H1 (cell line): ENCODE data around the gene ALKAL2. TPM values are rescaled to one million over a fixed set of nuclear protein-coding genes. Genes with fewer than 3 reads are reported as not detected.

Experiments used
- CTCF ChIA-PET: fragments of 300-600 bp; sonication (Branson Sonifier 250); formaldehyde crosslinking; loops from one replicate; lab custom pipeline; 2021; ENCODE audit not compliant: partially characterized antibody; lab: Charles Lee
- POLR2A ChIA-PET: fragments of 300-600 bp; sonication (Branson Sonifier 250); formaldehyde crosslinking; loops from one replicate; lab custom pipeline; 2021; ENCODE audit warnings: inconsistent platforms; ENCODE audit not compliant: partially characterized antibody; lab: Charles Lee
- DNase-seq, 2 experiments: peaks; one replicate each; pipeline versions ENCODE4 v3.0.0 to v3.0.0-alpha.2; 2010 to 2022; ENCODE audit warnings: low spot score in 2 of 2, low read depth in 1 of 2, mixed read lengths in 1 of 2
- FAIRE-seq: peaks from 2 replicates; lab custom pipeline; 2011; peaks lifted over from hg19 to GRCh38; lab: Jason Lieb, UNC
- H2AFZ ChIP-seq: 2 replicates; pipeline ENCODE4 v1.8.1; 2012; ENCODE audit warnings: low read length, inconsistent platforms
- H2AK5ac ChIP-seq: 2 replicates; pipeline ENCODE4 v1.6.1; 2013; ENCODE audit warnings: low read depth, low read length
- H2BK120ac ChIP-seq: replicated peaks from 2 replicates; pipeline ENCODE3; 2013; ENCODE audit warnings: low read depth, low read length, inconsistent platforms
- H2BK12ac ChIP-seq: 2 replicates; pipeline ENCODE4 v1.6.1; 2013; ENCODE audit warnings: low read depth, low read length
- H2BK15ac ChIP-seq: 2 replicates; pipeline ENCODE4 v1.6.1; 2013; ENCODE audit warnings: low read length
- H2BK20ac ChIP-seq: 2 replicates; pipeline ENCODE4 v1.6.1; 2013; ENCODE audit warnings: low read length
- H2BK5ac ChIP-seq: 2 replicates; pipeline ENCODE4 v1.6.1; 2013; ENCODE audit warnings: low read depth, low read length
- H3K14ac ChIP-seq: 2 replicates; pipeline ENCODE4 v1.6.1; 2013; ENCODE audit warnings: inconsistent platforms; ENCODE audit not compliant: insufficient read length
- H3K18ac ChIP-seq: 2 replicates; pipeline ENCODE4 v1.6.1; 2013; ENCODE audit warnings: low read length; ENCODE audit errors: extremely low read depth
- H3K23ac ChIP-seq: 2 replicates; pipeline ENCODE4 v1.6.1; 2013; ENCODE audit warnings: inconsistent platforms; ENCODE audit not compliant: insufficient read length
- H3K23me2 ChIP-seq: 2 replicates; pipeline ENCODE4 v1.6.1; 2013; ENCODE audit warnings: low read depth, low read length
- H3K27ac ChIP-seq: 2 replicates; pipeline ENCODE4 v1.6.1; 2011; ENCODE audit warnings: low read depth, low read length, inconsistent platforms
- H3K27me3 ChIP-seq, 4 experiments: replicated peaks in 1 of 4; 1 replicate in 1 of 4; 2 replicates in 3 of 4; pipeline versions ENCODE4 v1.6.1 to v1.8.1; 2011 to 2013; ENCODE audit warnings: low read length in 3 of 4, mild to moderate bottlenecking in 3 of 4, inconsistent platforms in 2 of 4, mixed read lengths in 2 of 4, moderate library complexity in 1 of 4; ENCODE audit not compliant: control insufficient read depth in 3 of 4, insufficient read depth in 3 of 4; ENCODE audit errors: extremely low read depth in 1 of 4
- H3K36me3 ChIP-seq, 4 experiments: 2 replicates each; pipeline versions ENCODE4 v1.6.1 to v1.8.1; 2011 to 2013; ENCODE audit warnings: mild to moderate bottlenecking in 4 of 4, low read length in 3 of 4, moderate library complexity in 2 of 4, control low read depth in 1 of 4, inconsistent platforms in 1 of 4; ENCODE audit not compliant: insufficient read depth in 4 of 4, control insufficient read depth in 2 of 4
- H3K4ac ChIP-seq: replicated peaks from 2 replicates; pipeline ENCODE3; 2013; ENCODE audit warnings: low read length, low read depth, mixed read lengths, inconsistent platforms; ENCODE audit not compliant: insufficient read length
- H3K4me1 ChIP-seq, 4 experiments: replicated peaks in 1 of 4; 1 replicate in 1 of 4; 2 replicates in 3 of 4; pipeline versions ENCODE4 v1.6.1 to v1.8.1; 2011 to 2013; ENCODE audit warnings: low read length in 3 of 4, inconsistent platforms in 2 of 4, mixed read lengths in 1 of 4; ENCODE audit not compliant: insufficient read depth in 4 of 4, control insufficient read depth in 3 of 4
- H3K4me2 ChIP-seq, 2 experiments: 2 replicates each; pipeline versions ENCODE4 v1.6.1 to v1.8.1; 2011 to 2013; ENCODE audit warnings: low read depth in 2 of 2, low read length in 2 of 2, control low read depth in 1 of 2, inconsistent platforms in 1 of 2, mild to moderate bottlenecking in 1 of 2; ENCODE audit not compliant: insufficient read depth in 1 of 2
- H3K4me3 ChIP-seq, 4 experiments: fragments of 200-600, 300-600 bp in 1 of 4; sonication (generic), shearing (Covaris generic), sonication (Bioruptor Twin) in 1 of 4; 2 replicates each; pipeline versions ENCODE4 v1.5.1 to v1.8.1; 2011 to 2016; ENCODE audit warnings: low read length in 4 of 4, low read depth in 3 of 4, control low read depth in 2 of 4, inconsistent platforms in 2 of 4, mild to moderate bottlenecking in 2 of 4, mixed read lengths in 1 of 4, moderate library complexity in 1 of 4; ENCODE audit not compliant: insufficient read depth in 2 of 4; ENCODE audit errors: extremely low read depth in 1 of 4
- H3K56ac ChIP-seq: replicated peaks from 2 replicates; pipeline ENCODE3; 2013; ENCODE audit warnings: low read depth, mild to moderate bottlenecking, mixed read lengths, low read length, inconsistent platforms; ENCODE audit not compliant: insufficient read length
- H3K79me1 ChIP-seq: 2 replicates; pipeline ENCODE4 v1.6.1; 2013; ENCODE audit warnings: low read depth, low read length, control low read depth
- H3K79me2 ChIP-seq, 2 experiments: 2 replicates each; pipeline versions ENCODE4 v1.6.1 to v1.8.1; 2012 to 2013; ENCODE audit warnings: low read length in 2 of 2, mild to moderate bottlenecking in 2 of 2, inconsistent platforms in 1 of 2; ENCODE audit not compliant: insufficient read depth in 2 of 2, control insufficient read depth in 1 of 2
- H3K9ac ChIP-seq, 4 experiments: replicated peaks in 1 of 4; 1 replicate in 1 of 4; 2 replicates in 3 of 4; pipeline versions ENCODE4 v1.6.1 to v1.8.1; 2011 to 2013; ENCODE audit warnings: low read depth in 3 of 4, low read length in 3 of 4, control low read depth in 2 of 4, mild to moderate bottlenecking in 2 of 4, moderate library complexity in 2 of 4, inconsistent platforms in 1 of 4; ENCODE audit errors: extremely low read depth in 1 of 4
- H3K9me3 ChIP-seq, 2 experiments: 2 replicates each; pipeline versions ENCODE4 v1.6.1 to v1.8.1; 2012 to 2013; ENCODE audit warnings: mild to moderate bottlenecking in 2 of 2, moderate library complexity in 2 of 2, control low read depth in 1 of 2, inconsistent platforms in 1 of 2, low read depth in 1 of 2, low read length in 1 of 2, mixed read lengths in 1 of 2; ENCODE audit not compliant: insufficient read depth in 2 of 2
- H4K20me1 ChIP-seq, 2 experiments: replicated peaks in 1 of 2; 2 replicates each; pipeline versions ENCODE3 to v1.8.1; 2011 to 2013; ENCODE audit warnings: inconsistent platforms in 2 of 2, low read length in 2 of 2, mild to moderate bottlenecking in 1 of 2; ENCODE audit not compliant: insufficient read depth in 2 of 2, control insufficient read depth in 1 of 2
- H4K5ac ChIP-seq: 2 replicates; pipeline ENCODE4 v1.6.1; 2013; ENCODE audit warnings: low read length, low read depth, mixed read lengths, inconsistent platforms; ENCODE audit not compliant: insufficient read length
- H4K8ac ChIP-seq: 2 replicates; pipeline ENCODE4 v1.8.0; 2013; ENCODE audit warnings: mild to moderate bottlenecking, moderate library complexity, low read length, inconsistent platforms; ENCODE audit not compliant: insufficient read depth; ENCODE audit errors: extremely low read depth
- H4K91ac ChIP-seq: replicated peaks from 2 replicates; pipeline ENCODE3; 2013; ENCODE audit warnings: low read length, mixed read lengths, inconsistent platforms; ENCODE audit not compliant: insufficient read length
- CBX8 ChIP-seq: fragments of 300-800, 300-1000 bp; sonication (generic); IDR thresholded peaks from 2 replicates; pipeline ENCODE4 v1.7.1; 2016; ENCODE audit warnings: low read depth, low read length, borderline replicate concordance
- CHD2 ChIP-seq: IDR thresholded peaks from 2 replicates; pipeline ENCODE4 v1.6.1; 2012; ENCODE audit warnings: low read length, improper control_type of control experiment
- CREB1 ChIP-seq: IDR thresholded peaks from 2 replicates; pipeline ENCODE4 v1.6.1; 2012; ENCODE audit warnings: inconsistent platforms
- CTBP2 ChIP-seq: IDR thresholded peaks from 2 replicates; pipeline ENCODE4 v1.7.0; 2011; ENCODE audit warnings: borderline replicate concordance, mild to moderate bottlenecking, moderate library complexity, mixed read lengths, low read length; ENCODE audit not compliant: insufficient read depth, insufficient read length
- EGR1 ChIP-seq: IDR thresholded peaks from 2 replicates; pipeline ENCODE4 v1.6.1; 2011; ENCODE audit warnings: low read depth, low read length, borderline replicate concordance
- RBBP5 ChIP-seq: IDR thresholded peaks from 2 replicates; pipeline ENCODE4 v1.7.1; 2012; ENCODE audit warnings: low read depth, mild to moderate bottlenecking, inconsistent platforms, low read length, moderate library complexity, borderline replicate concordance
- RFX5 ChIP-seq: IDR thresholded peaks from 2 replicates; pipeline ENCODE4 v1.6.1; 2011; ENCODE audit warnings: low read depth, low read length, improper control_type of control experiment, borderline replicate concordance
- WGBS, 2 experiments: shearing (Covaris generic) in 1 of 2; methylation state at CpG; one replicate each; pipeline versions ENCODE4 v1.1.6 to v1.1.7; 2013 to 2015; ENCODE audit warnings: low lambda C conversion rate in 2 of 2, mixed read lengths in 2 of 2, inconsistent platforms in 1 of 2, low coverage in 1 of 2, missing lambda C conversion rate in 1 of 2; ENCODE audit not compliant: insufficient replicate concordance in 2 of 2, insufficient coverage in 1 of 2, insufficient read length in 1 of 2; ENCODE audit errors: extremely low coverage in 1 of 2, missing lambda C conversion rate in 1 of 2; 5-methylcytosine and 5-hydroxymethylcytosine counted together
- polyA plus RNA-seq, 7 experiments: library from polyadenylated mRNA; depleted of rRNA in 3 of 7; stranded (reverse) in 5 of 7; unstranded in 2 of 7; fragments of >200 nt in 5 of 7; fragments of 200-250 nt in 2 of 7; gene quantifications; 1 replicate in 5 of 7; 2 replicates in 1 of 7; 4 replicates in 1 of 7; pipeline versions ENCODE4 v1.2.1 to v1.2.3, GENCODE V29; 2011 to 2013; ENCODE audit warnings: missing spikeins in 2 of 7, mixed read lengths in 2 of 7
- total RNA-seq: library from RNA; stranded (reverse); fragmentation: NEBNext Ultra II Directional; extraction: Animal tissue kit (Norgen Biotek cat#: 25700); gene quantifications from 2 replicates; pipeline ENCODE4 v1.2.1, GENCODE V29; 2021
- TF ChIP-seq, protein P1 (sequence below): IDR thresholded peaks from 2 replicates; pipeline ENCODE4 v1.6.1; 2012; ENCODE audit warnings: inconsistent platforms
- TF ChIP-seq, protein P2 (sequence below), 3 experiments: IDR thresholded peaks; 1 replicate in 2 of 3; 2 replicates in 1 of 3; pipeline versions ENCODE4 v1.5.1 to v1.6.1; 2011; ENCODE audit warnings: low read length in 3 of 3, mild to moderate bottlenecking in 3 of 3, inconsistent platforms in 2 of 3, low read depth in 1 of 3, moderate library complexity in 1 of 3; ENCODE audit not compliant: insufficient read depth in 1 of 3; ENCODE audit errors: control extremely low read depth in 1 of 3

The ALKAL2 gene
- total and polyA plus RNA-seq, 2 of the 8 experiments (the other 6 are each of a cell fraction or from before 2014, with no cell fraction given), result 4.6 to 11.5 TPM

DNA sequence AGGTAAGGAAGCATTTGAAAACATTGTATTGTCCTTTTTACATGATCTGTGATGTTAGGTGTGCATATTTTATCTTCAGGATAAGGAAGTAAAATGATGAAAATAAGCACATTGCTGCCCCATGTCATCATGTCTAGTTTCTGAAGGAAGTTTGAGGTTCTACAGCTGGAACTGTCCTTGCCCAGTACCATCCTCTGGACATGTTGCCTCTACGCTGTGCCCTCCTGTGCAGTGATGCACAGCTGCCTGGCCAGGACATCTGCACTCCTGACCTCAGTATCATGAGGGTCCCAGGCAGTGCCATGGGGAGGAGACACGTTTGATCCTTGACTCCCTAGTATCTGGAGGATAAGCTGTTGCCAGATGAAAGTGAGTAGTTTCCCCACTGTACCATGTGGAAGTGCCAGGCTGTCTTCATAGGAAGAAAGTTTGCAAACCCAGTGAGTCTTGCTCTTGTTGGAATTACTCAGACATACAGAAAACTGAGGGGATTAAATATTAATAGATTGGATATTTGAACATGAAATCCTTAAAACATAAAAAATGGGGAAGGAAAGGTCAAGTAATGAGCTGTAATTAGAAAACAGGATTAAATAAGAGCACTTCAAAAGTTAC, 9.5 kb downstream of the ALKAL2 start:
- Histone ChIP-seq H4K20me1 (peaks cover 11 to 16% of the 10 kb centered on the region in 2 experiments), H2BK120ac (no peak overlapping the region), H3K4me1 (peaks cover 0 to 8% (median under 1%) of the 10 kb centered on the region in 4 experiments; a peak in 3 of 7 replicates), H3K27ac (no peak overlapping the region), H3K23ac (no peak overlapping the region), H3K18ac (no peak overlapping the region), H3K56ac (no peak overlapping the region), H3K4ac (no peak overlapping the region), H2BK5ac (no peak overlapping the region), H2BK15ac (no peak overlapping the region)
- TF ChIP-seq RBBP5 (no peak), EGR1 (no peak), CREB1 (no peak), RFX5 (no peak), CHD2 (no peak), CTBP2 (no peak), CBX8 (no peak)
- TF ChIP-seq, protein P1, sequence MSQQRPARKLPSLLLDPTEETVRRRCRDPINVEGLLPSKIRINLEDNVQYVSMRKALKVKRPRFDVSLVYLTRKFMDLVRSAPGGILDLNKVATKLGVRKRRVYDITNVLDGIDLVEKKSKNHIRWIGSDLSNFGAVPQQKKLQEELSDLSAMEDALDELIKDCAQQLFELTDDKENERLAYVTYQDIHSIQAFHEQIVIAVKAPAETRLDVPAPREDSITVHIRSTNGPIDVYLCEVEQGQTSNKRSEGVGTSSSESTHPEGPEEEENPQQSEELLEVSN, result no peak
- TF ChIP-seq, protein P2, sequence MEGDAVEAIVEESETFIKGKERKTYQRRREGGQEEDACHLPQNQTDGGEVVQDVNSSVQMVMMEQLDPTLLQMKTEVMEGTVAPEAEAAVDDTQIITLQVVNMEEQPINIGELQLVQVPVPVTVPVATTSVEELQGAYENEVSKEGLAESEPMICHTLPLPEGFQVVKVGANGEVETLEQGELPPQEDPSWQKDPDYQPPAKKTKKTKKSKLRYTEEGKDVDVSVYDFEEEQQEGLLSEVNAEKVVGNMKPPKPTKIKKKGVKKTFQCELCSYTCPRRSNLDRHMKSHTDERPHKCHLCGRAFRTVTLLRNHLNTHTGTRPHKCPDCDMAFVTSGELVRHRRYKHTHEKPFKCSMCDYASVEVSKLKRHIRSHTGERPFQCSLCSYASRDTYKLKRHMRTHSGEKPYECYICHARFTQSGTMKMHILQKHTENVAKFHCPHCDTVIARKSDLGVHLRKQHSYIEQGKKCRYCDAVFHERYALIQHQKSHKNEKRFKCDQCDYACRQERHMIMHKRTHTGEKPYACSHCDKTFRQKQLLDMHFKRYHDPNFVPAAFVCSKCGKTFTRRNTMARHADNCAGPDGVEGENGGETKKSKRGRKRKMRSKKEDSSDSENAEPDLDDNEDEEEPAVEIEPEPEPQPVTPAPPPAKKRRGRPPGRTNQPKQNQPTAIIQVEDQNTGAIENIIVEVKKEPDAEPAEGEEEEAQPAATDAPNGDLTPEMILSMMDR (IDR thresholded peaks at IDR 0.05; ENCODE audit: control extremely low read depth in 1 of 3, insufficient read depth in 1 of 3, low read depth in 1 of 3, low read length in 3 of 3), result no peak
- TF ChIP-seq, all 59 proteins: peak for 0
- Histone ChIP-seq H3K9me3 (no peaks in the 10 kb centered on the region), H3K4me3 (no peak overlapping the region), H4K5ac (no peak overlapping the region), H3K9ac (no peak overlapping the region), H3K79me1 (peaks cover 2% of the 10 kb centered on the region; the same call in 1 of the 2 replicates), H2BK12ac (no peak overlapping the region), H3K4me2 (no peak overlapping the region), H3K27me3 (no peaks in the 10 kb centered on the region), H2AFZ (no peak overlapping the region), H3K36me3 (peaks cover 12 to 77% (median 38%) of the 10 kb centered on the region in 4 experiments), H3K79me2 (peaks cover 3 to 35% of the 10 kb centered on the region in 2 experiments; a peak in 3 of 4 replicates), H4K8ac (no peak overlapping the region), H4K91ac (no peak overlapping the region), H3K14ac (no peak overlapping the region), H2AK5ac (no peak overlapping the region), H2BK20ac (no peak overlapping the region), H3K23me2 (no peaks in the 10 kb centered on the region)
- WGBS, 2 experiments, result 91% methylated on average over 2 of the region's 2 CpGs; no CpG with 5 or more reads in 1 of the 2 experiments
- POLR2A ChIA-PET, result no interaction called here
- CTCF ChIA-PET, result interaction anchor here (0.8 kb wide), 1 partner anchor 11 kb away, joined by 4 read pairs; no protein-coding TSS in a partner anchor
- DNase-seq, result no peak
- FAIRE-seq, result no peak
